22Rv1 (cell line): ENCODE measurements around the gene MGAT5.

Experiments
- CTCF ChIP-seq: fragments of 450-650 bp; IDR thresholded peaks from 2 replicates; pipeline ENCODE4 v1.5.1; 2017; ENCODE audit warnings: mild to moderate bottlenecking
- ZFX ChIP-seq: fragments of 450-650 bp; IDR thresholded peaks from 2 replicates; pipeline ENCODE4 v1.6.1; 2017; ENCODE audit warnings: antibody characterized with exemption, borderline replicate concordance

GRCh38 chr2:134368009-134368817, 114.3 kb downstream of the MGAT5 start:
- TF ChIP-seq CTCF, result no peak
- TF ChIP-seq ZFX, result no peak
